ENCODE data around the gene ADAM12.
"Not testable (repeated sequence)": the region's sequence is repeated elsewhere in the genome, so short reads cannot be mapped to it uniquely, and the experiment has no call there.

The ADAM12 gene

GRCh38 chr10:126373147-126373546 lies 15.1 kb downstream of the ADAM12 start:
- DNase-seq: no peak

GRCh38 chr10:126372396-126372795 lies 15.9 kb downstream of the ADAM12 start:
- no peak for DNase-seq

GRCh38 chr10:126369125-126369710 lies 19.1 kb downstream of the ADAM12 start:
- no peak for DNase-seq

GRCh38 chr10:126357169-126357568 lies 31.1 kb downstream of the ADAM12 start:
- DNase-seq: no peak

- no peak for DNase-seq
Measured at GRCh38 chr10:126353666-126354065, 34.6 kb downstream of the ADAM12 start.

GRCh38 chr10:126352453-126352852 lies 35.8 kb downstream of the ADAM12 start:
- DNase-seq: no peak

- DNase-seq: no peak
Measured at GRCh38 chr10:126351021-126351420, 37.3 kb downstream of the ADAM12 start.

GRCh38 chr10:126350216-126350992 lies 37.9 kb downstream of the ADAM12 start:
- no peak for DNase-seq

GRCh38 chr10:126349676-126350075 lies 38.6 kb downstream of the ADAM12 start:
- no peak for DNase-seq

- DNase-seq: no peak
Measured at GRCh38 chr10:126349101-126349500, 39.2 kb downstream of the ADAM12 start.

GRCh38 chr10:126343496-126343895 lies 44.8 kb downstream of the ADAM12 start:
- DNase-seq: not testable (repeated sequence)

GRCh38 chr10:126342680-126343079 lies 45.6 kb downstream of the ADAM12 start:
- DNase-seq: no peak

GRCh38 chr10:126341491-126341890 lies 46.8 kb downstream of the ADAM12 start:
- DNase-seq: no peak

- DNase-seq: no peak
Measured at GRCh38 chr10:126337251-126337810, 50.9 kb downstream of the ADAM12 start.

- DNase-seq: no peak
Measured at GRCh38 chr10:126336801-126337200, 51.5 kb downstream of the ADAM12 start.

GRCh38 chr10:126334272-126334671 lies 54.0 kb downstream of the ADAM12 start:
- DNase-seq: no peak

- DNase-seq: no peak
Measured at GRCh38 chr10:126332576-126332975, 55.7 kb downstream of the ADAM12 start.

- DNase-seq: no peak
Measured at GRCh38 chr10:126331101-126331500, 57.2 kb downstream of the ADAM12 start.

- DNase-seq: no peak
Measured at GRCh38 chr10:126324826-126325225, 63.5 kb downstream of the ADAM12 start.

- no peak for DNase-seq
Measured at GRCh38 chr10:126321440-126321839, 66.8 kb downstream of the ADAM12 start.

- DNase-seq: no peak
Measured at GRCh38 chr10:126317751-126318150, 70.5 kb downstream of the ADAM12 start.

GRCh38 chr10:126315494-126316177 lies 72.6 kb downstream of the ADAM12 start:
- no peak for DNase-seq

- no peak for DNase-seq
Measured at GRCh38 chr10:126314863-126315493, 73.3 kb downstream of the ADAM12 start.
